K562 treated with DMSO at 1 percent for 48 hours (cell line): ENCODE results near the gene ANKRD61. TPM values are rescaled to one million over a fixed set of nuclear protein-coding genes. Genes with fewer than 3 reads are reported as not detected.

Source experiments
- total RNA-seq: library from RNA; unstranded; fragments of 300-600 nt; gene quantifications from 2 replicates; pipeline ENCODE4 v1.2.3, GENCODE V29; 2022; ENCODE audit warnings: low replicate concordance; ENCODE audit errors: extremely low read depth

Gene ANKRD61
- total RNA-seq = not detected in 2 replicates

DNA sequence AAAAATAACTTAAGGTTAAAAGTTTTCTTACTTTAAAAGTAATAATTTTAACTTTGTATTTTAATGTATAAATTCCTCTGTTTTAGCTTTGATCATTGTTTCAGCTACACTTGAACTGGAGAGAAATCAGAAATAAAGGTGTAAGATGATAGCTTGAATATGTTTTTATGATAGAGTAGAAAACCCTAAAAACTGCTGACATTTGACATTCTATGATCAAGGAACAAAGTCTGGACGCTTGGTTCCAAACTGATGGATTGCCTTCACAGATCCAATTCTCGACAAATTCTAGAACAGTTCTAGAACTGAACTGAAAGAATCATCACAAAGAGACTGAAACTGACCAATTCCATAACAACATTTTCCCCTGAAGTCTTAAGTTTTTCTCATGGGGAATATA, at the start of gene ANKRD61:
Gene ANKRD61, plus strand, starts transcription at position 389 of the 400 bp plus-strand sequence. Its CDS starts 0 bp downstream, at position 389.

DNA sequence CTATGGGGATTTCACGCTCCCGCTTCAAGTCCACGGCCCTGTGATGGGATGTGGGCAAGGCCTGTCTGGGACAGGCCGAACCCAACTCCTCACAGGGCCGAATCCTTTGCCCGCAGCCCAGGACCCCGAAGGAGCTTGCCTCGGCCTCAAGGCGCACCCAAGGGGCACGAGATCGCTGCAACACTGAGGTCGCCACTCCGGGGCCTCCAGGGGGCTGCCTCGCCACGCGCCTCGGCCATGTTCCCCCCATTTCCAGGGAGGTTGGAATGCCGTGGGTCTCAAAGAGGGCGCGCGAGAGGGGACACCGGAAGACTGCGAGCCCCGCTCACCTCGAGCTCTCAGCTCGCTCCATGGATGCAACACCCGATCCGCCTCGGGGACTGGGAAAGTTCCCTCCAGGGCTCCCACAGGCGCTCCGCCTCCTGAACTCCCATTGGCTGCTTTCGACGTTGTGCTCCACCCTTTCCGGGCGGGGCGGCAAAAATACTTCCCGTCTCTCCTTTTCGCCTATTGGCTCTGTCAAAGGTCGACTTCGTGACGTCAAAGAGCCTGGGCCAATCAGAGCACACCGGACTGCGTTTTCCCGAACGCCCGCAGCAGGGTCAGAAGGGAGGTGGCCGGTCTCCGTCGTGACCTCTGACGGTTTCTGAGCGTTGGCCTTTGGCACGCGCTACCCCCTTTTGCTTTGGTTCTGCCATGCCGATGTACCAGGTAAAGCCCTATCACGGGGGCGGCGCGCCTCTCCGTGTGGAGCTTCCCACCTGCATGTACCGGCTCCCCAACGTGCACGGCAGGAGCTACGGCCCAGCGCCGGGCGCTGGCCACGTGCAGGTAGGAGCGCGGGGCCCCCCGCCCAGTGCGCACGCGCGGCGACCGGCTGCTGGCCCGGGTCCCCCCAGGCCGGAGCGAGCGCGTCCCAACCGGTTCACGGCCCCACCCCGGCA, 22.2 kb upstream of the ANKRD61 start, which contains the start of the genes AIMP2 and PMS2:
Gene AIMP2, plus strand, starts transcription at position 605 of the 944 bp plus-strand sequence. Its CDS starts 92 bp downstream, at position 697.
Gene PMS2, minus strand, starts transcription at position 382 of the 944 bp plus-strand sequence. Its CDS starts 30 bp downstream, at position 352.

Other genes with a start within 250 kb of the ANKRD61 start
- not detected in 2 replicates for gene RNF216, start 249.7 kb upstream of the ANKRD61 start, total RNA-seq
- not detected in 2 replicates for gene OCM, start 150.6 kb upstream of the ANKRD61 start, total RNA-seq
- gene CCZ1, start 132.6 kb upstream of the ANKRD61 start, total RNA-seq = not detected in 2 replicates
- gene RSPH10B, start 60.7 kb upstream of the ANKRD61 start, total RNA-seq = not detected in 2 replicates
- gene PMS2, start 22.3 kb upstream of the ANKRD61 start, total RNA-seq = not detected in 2 replicates
- gene AIMP2, start 22.1 kb upstream of the ANKRD61 start, total RNA-seq = not detected in 2 replicates
- not detected in 2 replicates for gene EIF2AK1, start 27.8 kb downstream of the ANKRD61 start, total RNA-seq
- not detected in 2 replicates for gene USP42, start 73.6 kb downstream of the ANKRD61 start, total RNA-seq
- not detected in 2 replicates for gene CYTH3, start 241.2 kb downstream of the ANKRD61 start, total RNA-seq